IMR-90 (cell line): ENCODE data around the gene B9D1. TPM values are rescaled to one million over a fixed set of nuclear protein-coding genes. Genes with fewer than 3 reads are reported as not detected.

Source experiments
- ATAC-seq: fragments of 200-7000 bp; cut with Tn5 transposase; 2 replicates; pipeline ENCODE4 v1.9.1; 2020; ENCODE audit warnings: low read depth, mild to moderate bottlenecking, moderate library complexity
- BruUV-seq: library from RNA; stranded (reverse); fragments of 400-500 nt; replicated peaks from 2 replicates; lab custom pipeline; 2021; lab: Mats Ljungman, UMichigan
- CTCF ChIA-PET: fragments of 300-600 bp; formaldehyde crosslinking; extraction: SDS; loops from one replicate; lab custom pipeline; 2021; ENCODE audit warnings: antibody characterized with exemption; lab: Yijun Ruan, JAX
- POLR2A ChIA-PET: fragments of 300-600 bp; sonication (Branson Sonifier 250); formaldehyde crosslinking; loops from one replicate; lab custom pipeline; 2022; ENCODE audit warnings: antibody characterized with exemption; ENCODE audit not compliant: unreplicated experiment; lab: Charles Lee
- DNase-seq: peaks from one replicate; pipeline ENCODE4 v3.0.0; 2013
- H2AFZ ChIP-seq: replicated peaks from 2 replicates; pipeline ENCODE3; 2013; ENCODE audit warnings: low read length, mild to moderate bottlenecking; ENCODE audit not compliant: poor library complexity
- H2AK5ac ChIP-seq: 2 replicates; pipeline ENCODE4 v1.6.1; 2013; ENCODE audit warnings: low read depth, low read length, inconsistent platforms
- H2AK9ac ChIP-seq: replicated peaks from 2 replicates; pipeline ENCODE3; 2013; ENCODE audit warnings: mild to moderate bottlenecking, low read depth, low read length, moderate library complexity; ENCODE audit not compliant: poor library complexity
- H2BK120ac ChIP-seq: 2 replicates; pipeline ENCODE4 v1.6.1; 2013; ENCODE audit warnings: low read depth, low read length, inconsistent platforms
- H2BK15ac ChIP-seq: 3 replicates; pipeline ENCODE4 v1.6.1; 2013; ENCODE audit warnings: low read depth, low read length, inconsistent platforms
- H2BK20ac ChIP-seq: 2 replicates; pipeline ENCODE4 v1.6.1; 2013; ENCODE audit warnings: low read depth, mild to moderate bottlenecking, inconsistent platforms, low read length, moderate library complexity
- H2BK5ac ChIP-seq: 2 replicates; pipeline ENCODE4 v1.6.1; 2013; ENCODE audit warnings: mild to moderate bottlenecking, low read depth, low read length, inconsistent platforms; ENCODE audit not compliant: poor library complexity, severe bottlenecking
- H3K14ac ChIP-seq: replicated peaks from 2 replicates; pipeline ENCODE4 v1.6.1; 2013; ENCODE audit warnings: low read depth, low read length, inconsistent platforms
- H3K18ac ChIP-seq: 2 replicates; pipeline ENCODE4 v1.6.1; 2013; ENCODE audit warnings: low read depth, low read length, control low read depth
- H3K23ac ChIP-seq: 2 replicates; pipeline ENCODE4 v1.6.1; 2013; ENCODE audit warnings: low read depth, low read length, inconsistent platforms
- H3K27ac ChIP-seq: 2 replicates; pipeline ENCODE4 v1.5.1; 2013; ENCODE audit warnings: mild to moderate bottlenecking, control low read depth, low read length; ENCODE audit not compliant: insufficient read depth
- H3K27me3 ChIP-seq: 2 replicates; pipeline ENCODE4 v1.6.1; 2013; ENCODE audit warnings: low read length; ENCODE audit not compliant: control insufficient read depth, insufficient read depth
- H3K36me3 ChIP-seq: 2 replicates; pipeline ENCODE4 v1.6.1; 2013; ENCODE audit warnings: low read length, mixed read lengths; ENCODE audit not compliant: control insufficient read depth, insufficient read depth
- H3K4ac ChIP-seq: 2 replicates; pipeline ENCODE4 v1.6.1; 2013; ENCODE audit warnings: low read depth, low read length, inconsistent platforms
- H3K4me1 ChIP-seq: 2 replicates; pipeline ENCODE4 v1.6.1; 2013; ENCODE audit warnings: low read length, mixed read lengths; ENCODE audit not compliant: control insufficient read depth, insufficient read depth
- H3K4me2 ChIP-seq: 2 replicates; pipeline ENCODE4 v1.6.1; 2013; ENCODE audit warnings: low read depth, mild to moderate bottlenecking, control low read depth, low read length, moderate library complexity
- H3K4me3 ChIP-seq: 2 replicates; pipeline ENCODE4 v1.5.1; 2013; ENCODE audit warnings: low read depth, mild to moderate bottlenecking, control low read depth, low read length, moderate library complexity; ENCODE audit not compliant: insufficient read depth
- H3K56ac ChIP-seq: 2 replicates; pipeline ENCODE4 v1.6.1; 2013; ENCODE audit warnings: low read length, inconsistent platforms; ENCODE audit not compliant: insufficient read depth; ENCODE audit errors: extremely low read depth
- H3K79me1 ChIP-seq, 2 experiments: 2 replicates each; pipeline ENCODE4 v1.6.1; 2013; ENCODE audit warnings: low read length in 2 of 2, inconsistent platforms in 1 of 2, low read depth in 1 of 2
- H3K9ac ChIP-seq: 2 replicates; pipeline ENCODE4 v1.6.1; 2013; ENCODE audit warnings: low read depth, low read length, control low read depth
- H3K9me1 ChIP-seq: 2 replicates; pipeline ENCODE4 v1.6.1; 2013; ENCODE audit warnings: low read length, inconsistent platforms; ENCODE audit not compliant: insufficient read depth
- H3K9me3 ChIP-seq: 2 replicates; pipeline ENCODE4 v1.6.1; 2013; ENCODE audit warnings: low read length; ENCODE audit not compliant: control insufficient read depth, insufficient read depth
- H4K20me1 ChIP-seq: 2 replicates; pipeline ENCODE4 v1.6.1; 2013; ENCODE audit warnings: low read length, inconsistent platforms; ENCODE audit not compliant: insufficient read depth
- H4K5ac ChIP-seq: 2 replicates; pipeline ENCODE4 v1.6.1; 2013; ENCODE audit warnings: mild to moderate bottlenecking, low read depth, low read length, control low read depth
- H4K8ac ChIP-seq, 2 experiments: 2 replicates each; pipeline ENCODE4 v1.6.1; 2013; ENCODE audit warnings: low read depth in 2 of 2, low read length in 2 of 2, control low read depth in 1 of 2, inconsistent platforms in 1 of 2
- H4K91ac ChIP-seq: 2 replicates; pipeline ENCODE4 v1.6.1; 2013; ENCODE audit warnings: low read depth, low read length, inconsistent platforms; ENCODE audit not compliant: insufficient read depth
- BHLHE40 ChIP-seq: fragments of 150-350 bp; IDR thresholded peaks from 2 replicates; pipeline ENCODE4 v1.6.1; 2016; ENCODE audit warnings: mild to moderate bottlenecking, low read depth, low read length
- NFE2L2 ChIP-seq: fragments of 150-350 bp; IDR thresholded peaks from 2 replicates; pipeline ENCODE4 v1.6.1; 2016; ENCODE audit warnings: low read depth, mild to moderate bottlenecking, low read length
- RAD21 ChIP-seq: IDR thresholded peaks from 2 replicates; pipeline ENCODE4 v1.6.1; 2012; ENCODE audit warnings: low read length, improper control_type of control experiment
- RCOR1 ChIP-seq: IDR thresholded peaks from 2 replicates; pipeline ENCODE4 v1.6.1; 2012; ENCODE audit warnings: mild to moderate bottlenecking, low read length, improper control_type of control experiment; ENCODE audit not compliant: insufficient replicate concordance
- WGBS, 2 experiments: methylation state at CpG; one replicate each; pipeline versions ENCODE4 v1.1.5 to v1.1.7; 2013; ENCODE audit warnings: missing lambda C conversion rate in 2 of 2; ENCODE audit not compliant: insufficient read length in 1 of 2; ENCODE audit errors: extremely low coverage in 2 of 2; 5-methylcytosine and 5-hydroxymethylcytosine counted together
- dilution Hi-C: fragments of 300-500 bp; cut with HindIII; formaldehyde crosslinking; loops from one replicate; pipeline ENCODE4 v1.14.3; 2018; ENCODE audit warnings: low sequenced_read_pairs; ENCODE audit not compliant: unreplicated experiment
- in situ Hi-C: fragments of 300-500 bp; cut with MboI; formaldehyde crosslinking; loops from 3 replicates; pipeline ENCODE4 v1.14.3; 2019; ENCODE audit warnings: low sequenced_read_pairs, inconsistent platforms, mixed read lengths
- intact Hi-C: fragments of 100-400 bp; cut with micrococcal nuclease; formaldehyde crosslinking; loops from 2 replicates; pipeline ENCODE4 v1.10.0; 2022
- polyA plus RNA-seq, 3 experiments: library from polyadenylated mRNA; depleted of rRNA; stranded (reverse); fragments of >200 nt; gene quantifications; 2 replicates each; pipeline ENCODE4 v1.2.3, GENCODE V29; 2012; ENCODE audit warnings: low replicate concordance in 1 of 3
- total RNA-seq: library from RNA; depleted of rRNA; stranded (reverse); fragments of >200 nt; gene quantifications from 2 replicates; pipeline ENCODE4 v1.2.3, GENCODE V29; 2012

Gene B9D1
- total and polyA plus RNA-seq, 2 of the 4 experiments (the other 2 are of a cell fraction), result 42.5 to 43.8 TPM

- in situ Hi-C loops, result no loop called here
- Histone ChIP-seq H2BK120ac (no peak overlapping the region), H2BK15ac (no peak overlapping the region), H2BK20ac (no peak overlapping the region), H3K79me1 (peaks cover 0 to 4% of the 10 kb centered on the region in 2 experiments; a peak in 1 of 4 replicates), H3K9me3 (no peaks in the 10 kb centered on the region), H3K9me1 (peaks cover 24% of the 10 kb centered on the region), H2AK5ac (no peak overlapping the region), H3K23ac (no peak overlapping the region), H3K36me3 (no peaks in the 10 kb centered on the region), H4K20me1 (peaks cover 8% of the 10 kb centered on the region), H2BK5ac (no peak overlapping the region), H3K27me3 (no peaks in the 10 kb centered on the region), H4K8ac (no peak overlapping the region), H3K14ac (no peak overlapping the region), H3K4me2 (no peak overlapping the region), H4K5ac (no peak overlapping the region), H2AK9ac (no peak overlapping the region), H3K4ac (no peak overlapping the region), H3K27ac (no peak overlapping the region), H3K9ac (no peak overlapping the region), H4K91ac (no peak overlapping the region), H3K4me3 (no peak overlapping the region), H3K18ac (no peak overlapping the region), H2AFZ (no peak overlapping the region), H3K56ac (no peak overlapping the region), H3K4me1 (peaks cover 26% of the 10 kb centered on the region)
- dilution Hi-C loops, result no loop called here
- no peak for TF ChIP-seq RAD21
- TF ChIP-seq NFE2L2, result no peak
- TF ChIP-seq BHLHE40, result no peak
- TF ChIP-seq RCOR1, result no peak
- ChIA-PET CTCF (no interaction called here), POLR2A (no interaction called here)
- intact Hi-C loops, result no loop called here
- no TSS peak for BruUV-seq
- DNase-seq (no peak), ATAC-seq (no peak)
- 91% methylated on average over 18 of the region's 40 CpGs; no CpG with 5 or more reads in 1 of the 2 experiments for WGBS, 2 experiments
Observed at GRCh38 chr17:19344311-19345066, 18.0 kb downstream of the B9D1 start.
